ENCODE data around the gene CBFA2T2.
"Not testable (repeated sequence)": the region's sequence is repeated elsewhere in the genome, so short reads cannot be mapped to it uniquely, and the experiment has no call there.

The CBFA2T2 gene

GRCh38 chr20:33570743-33571142, 80.8 kb downstream of the CBFA2T2 start:
- no peak for DNase-seq (ENCODE audit: low read depth in 2 of 2, low spot score in 1 of 2)

DNA sequence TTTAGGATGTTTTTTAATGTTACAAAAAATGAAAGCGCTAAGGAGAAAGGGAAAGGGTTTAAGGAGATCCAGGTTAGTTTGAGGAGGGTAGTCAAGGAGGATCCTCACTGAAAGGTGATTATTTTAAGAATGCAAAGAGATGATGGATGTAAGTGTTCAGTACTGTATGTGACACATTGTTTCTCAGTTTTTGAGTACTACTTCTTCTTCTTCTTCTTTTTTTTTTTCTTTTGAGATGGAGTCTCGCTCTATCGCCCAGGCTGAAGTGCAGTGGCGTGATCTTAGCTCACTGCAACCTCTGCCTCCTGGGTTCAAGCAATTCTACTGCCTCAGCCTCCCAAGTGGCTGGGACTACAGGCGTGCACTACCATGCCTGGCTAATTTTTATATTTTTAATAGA, 83.4 kb downstream of the CBFA2T2 start:
- not testable (repeated sequence) for DNase-seq (ENCODE audit: low read depth in 2 of 2, low spot score in 1 of 2)

- no peak for DNase-seq (ENCODE audit: low read depth in 2 of 2, low spot score in 1 of 2)
These were observed 85.4 kb downstream of the CBFA2T2 start for GRCh38 chr20:33575282-33575681.

DNA sequence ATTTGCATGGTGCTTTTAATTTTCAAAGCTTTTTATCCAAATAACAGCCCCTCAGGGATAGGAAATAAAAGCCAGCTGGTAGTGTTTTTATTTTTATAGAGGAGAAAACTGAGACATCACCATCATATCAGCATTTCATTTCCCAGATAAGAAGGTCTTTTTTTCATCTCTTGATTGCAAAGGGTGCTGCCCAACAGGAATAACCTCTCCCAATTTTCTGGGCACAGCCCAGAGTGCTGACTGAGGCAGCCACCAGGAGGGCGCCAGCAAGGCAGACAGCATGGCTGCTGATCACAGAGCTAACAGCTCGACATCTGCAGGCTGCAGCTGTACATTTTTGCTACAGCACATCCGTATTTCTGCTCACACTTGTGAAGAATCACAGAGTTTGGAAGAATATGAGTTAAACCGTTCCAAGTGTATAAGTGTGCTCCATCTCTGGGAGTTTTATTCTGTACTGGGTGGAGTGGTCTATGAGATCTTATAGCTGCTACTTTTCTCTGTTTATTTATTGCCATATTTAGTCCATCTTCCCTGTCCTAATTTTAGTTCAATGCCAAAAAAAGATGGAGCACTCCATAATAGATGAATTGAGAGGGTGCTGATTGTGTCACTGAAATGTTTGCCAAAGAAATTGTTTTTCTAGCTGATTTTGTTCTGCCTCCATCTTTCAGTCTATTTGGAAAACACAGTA, 86.7 kb downstream of the CBFA2T2 start:
- no peak for DNase-seq (ENCODE audit: low read depth in 2 of 2, low spot score in 1 of 2)

GRCh38 chr20:33578510-33578909, 88.6 kb downstream of the CBFA2T2 start:
- DNase-seq (ENCODE audit: low read depth in 2 of 2, low spot score in 1 of 2): no peak

DNA sequence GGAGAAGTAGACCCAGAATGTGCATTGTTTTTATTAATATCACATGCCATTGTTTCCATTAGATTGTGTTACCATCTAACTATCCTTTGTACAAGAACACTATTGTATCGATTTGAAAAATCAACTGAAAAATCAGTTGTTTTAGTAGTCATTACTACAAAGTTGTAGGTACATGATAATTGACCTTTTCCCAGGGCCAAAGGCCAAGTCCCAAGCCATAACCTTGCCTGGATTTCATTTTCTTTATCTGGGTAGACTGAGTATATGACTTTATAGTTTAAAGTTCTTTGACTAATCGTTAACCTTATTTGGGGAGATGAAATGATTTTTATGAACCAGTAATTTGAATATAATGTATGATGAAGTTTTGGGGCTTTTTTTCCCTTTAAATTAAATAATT, 93.2 kb downstream of the CBFA2T2 start:
- no peak for DNase-seq (ENCODE audit: low read depth in 2 of 2, low spot score in 1 of 2)

DNA sequence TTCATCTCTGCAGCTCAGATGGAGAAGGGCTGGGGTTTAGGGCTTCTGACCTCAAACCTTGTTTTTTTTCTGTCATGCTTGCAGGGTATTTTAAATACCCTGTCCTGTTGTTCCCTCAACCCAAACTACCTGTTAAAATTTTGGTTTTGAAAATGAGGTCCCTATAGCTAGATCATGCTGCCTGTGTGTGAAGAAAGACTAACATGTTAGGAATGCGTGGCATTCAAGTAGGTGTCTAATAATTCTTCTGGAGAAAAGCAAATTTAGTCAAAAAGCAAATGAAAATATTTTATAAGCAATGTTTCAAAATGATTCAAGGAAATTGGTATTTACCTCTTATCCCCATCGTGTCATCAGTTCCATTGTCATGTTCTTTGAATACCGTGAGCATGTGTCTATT, 95.1 kb downstream of the CBFA2T2 start:
- DNase-seq (ENCODE audit: low read depth in 2 of 2, low spot score in 1 of 2): no peak

DNA sequence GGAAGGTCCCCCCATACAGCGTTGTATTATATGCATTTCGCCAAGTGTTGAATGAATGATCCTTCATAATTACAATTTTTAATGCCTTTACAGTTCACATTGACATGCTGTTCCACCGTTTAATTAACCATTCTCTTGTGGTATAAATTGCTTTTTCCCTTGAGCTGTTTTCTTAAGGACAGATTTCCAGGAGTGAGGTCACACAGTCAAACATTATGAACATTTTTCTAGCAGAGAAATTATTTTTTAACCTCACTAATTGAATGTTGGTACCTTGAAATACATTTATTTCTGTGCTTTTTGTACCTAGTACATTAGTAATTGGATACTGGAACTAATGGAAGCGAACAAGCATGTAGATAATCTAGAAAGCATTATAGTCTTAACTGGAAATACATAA, 95.5 kb downstream of the CBFA2T2 start:
- DNase-seq (ENCODE audit: low read depth in 2 of 2, low spot score in 1 of 2): no peak

- no peak for DNase-seq (ENCODE audit: low read depth in 2 of 2, low spot score in 1 of 2)
These were observed 99.2 kb downstream of the CBFA2T2 start for GRCh38 chr20:33589059-33589458.

GRCh38 chr20:33591901-33592300, 102.0 kb downstream of the CBFA2T2 start:
- DNase-seq (ENCODE audit: low read depth in 2 of 2, low spot score in 1 of 2): peak; percentile 9 to 30

- DNase-seq (ENCODE audit: low read depth in 2 of 2, low spot score in 1 of 2): no peak
These were observed 104.8 kb downstream of the CBFA2T2 start for GRCh38 chr20:33594743-33595142.

- no peak for DNase-seq (ENCODE audit: low read depth in 2 of 2, low spot score in 1 of 2)
These were observed 110.5 kb downstream of the CBFA2T2 start for GRCh38 chr20:33600414-33600813.

DNA sequence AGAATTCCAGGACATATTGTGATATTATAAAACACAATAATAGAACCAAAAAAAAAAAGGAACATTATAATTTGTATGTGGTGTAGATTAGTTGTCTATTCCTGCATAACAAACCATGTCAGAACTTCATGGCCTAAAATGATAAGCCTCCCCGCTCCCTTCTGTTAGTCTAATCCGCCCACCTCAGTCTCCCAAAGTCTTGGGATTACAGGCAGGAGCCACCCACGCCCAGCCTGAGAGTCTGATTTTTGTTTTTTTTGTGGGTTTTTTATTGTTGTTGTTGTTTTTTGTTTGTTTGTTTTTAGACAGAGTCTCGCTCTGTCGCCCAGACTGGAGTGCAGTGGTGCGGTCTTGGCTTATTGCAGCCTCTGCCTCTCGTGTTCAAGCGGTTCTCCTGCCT, 111.1 kb downstream of the CBFA2T2 start:
- DNase-seq (ENCODE audit: low read depth in 2 of 2, low spot score in 1 of 2): no peak

DNA sequence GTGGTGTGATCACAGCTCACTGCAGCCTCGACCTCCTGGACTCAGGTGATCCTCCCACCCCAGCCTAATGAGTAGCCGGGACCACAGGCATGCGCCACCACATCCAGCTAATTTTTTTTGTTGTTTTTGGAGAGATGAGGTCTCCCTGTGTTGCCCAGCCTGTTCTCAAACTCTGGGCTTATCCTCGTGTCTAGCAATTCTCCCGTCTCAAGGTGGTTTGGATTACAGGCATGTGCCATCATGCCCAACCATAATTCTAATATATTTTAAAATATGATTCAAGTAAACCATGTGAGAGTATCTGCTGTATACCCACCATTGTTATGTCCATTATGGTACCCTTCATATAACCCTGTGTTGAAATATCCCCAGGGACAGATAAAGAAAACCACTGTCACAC, 112.0 kb downstream of the CBFA2T2 start:
- no peak for DNase-seq (ENCODE audit: low read depth in 2 of 2, low spot score in 1 of 2)

DNA sequence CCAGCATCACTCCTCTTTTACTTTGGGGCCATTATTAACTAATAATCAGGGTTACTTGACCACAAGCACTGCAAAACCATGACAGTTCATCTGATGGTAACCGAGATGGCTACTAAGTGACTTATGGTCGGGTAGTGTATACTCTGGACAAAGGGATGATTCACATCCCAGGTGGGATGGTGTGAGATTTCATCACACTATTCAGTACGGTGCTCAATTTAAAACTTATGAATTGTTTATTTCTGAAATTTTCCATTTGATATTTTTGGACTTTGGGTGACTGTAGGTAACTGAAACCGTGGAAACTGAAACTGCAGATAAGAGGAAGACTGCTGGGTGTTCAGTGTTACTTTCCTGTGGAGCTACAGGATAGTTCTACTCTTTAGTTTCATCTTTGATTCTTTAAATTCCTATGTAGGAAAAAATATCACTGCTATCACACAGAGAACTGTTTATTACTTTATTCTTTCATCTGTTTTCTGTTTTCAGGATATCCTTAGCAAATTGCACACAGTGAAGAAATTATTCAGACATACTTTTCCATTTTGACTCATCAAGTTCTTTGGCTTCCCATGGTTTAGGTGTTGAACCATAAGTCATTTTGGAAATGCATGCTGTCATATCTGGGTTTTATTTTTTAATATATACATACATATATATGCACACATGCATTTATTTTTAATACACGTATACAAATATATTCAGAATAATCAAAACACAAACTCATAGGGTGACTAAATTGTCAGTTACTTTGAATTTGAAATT, 113.1 kb downstream of the CBFA2T2 start:
- no peak for DNase-seq (ENCODE audit: low read depth in 2 of 2, low spot score in 1 of 2)

- DNase-seq (ENCODE audit: low read depth in 2 of 2, low spot score in 1 of 2): no peak
These were observed 114.4 kb downstream of the CBFA2T2 start for GRCh38 chr20:33604084-33604990.

DNA sequence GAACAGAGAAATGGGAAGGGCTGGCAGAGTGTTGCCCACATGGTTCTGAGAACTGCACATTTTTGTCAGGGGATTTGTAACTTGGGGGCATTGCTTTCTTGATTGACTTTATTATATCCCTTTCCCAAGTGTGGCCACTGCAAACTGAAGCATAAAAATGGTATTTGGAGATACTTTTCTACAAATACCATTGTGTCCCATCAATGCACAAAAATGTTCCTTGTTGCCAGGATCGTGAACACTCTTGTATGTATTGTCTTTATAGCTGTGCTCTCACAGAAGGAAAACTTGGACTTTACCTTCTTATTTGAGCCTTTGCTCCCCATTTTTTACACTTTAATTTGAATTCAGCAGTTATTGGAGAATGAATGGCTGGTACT, 115.1 kb downstream of the CBFA2T2 start:
- no peak for DNase-seq (ENCODE audit: low read depth in 2 of 2, low spot score in 1 of 2)

DNA sequence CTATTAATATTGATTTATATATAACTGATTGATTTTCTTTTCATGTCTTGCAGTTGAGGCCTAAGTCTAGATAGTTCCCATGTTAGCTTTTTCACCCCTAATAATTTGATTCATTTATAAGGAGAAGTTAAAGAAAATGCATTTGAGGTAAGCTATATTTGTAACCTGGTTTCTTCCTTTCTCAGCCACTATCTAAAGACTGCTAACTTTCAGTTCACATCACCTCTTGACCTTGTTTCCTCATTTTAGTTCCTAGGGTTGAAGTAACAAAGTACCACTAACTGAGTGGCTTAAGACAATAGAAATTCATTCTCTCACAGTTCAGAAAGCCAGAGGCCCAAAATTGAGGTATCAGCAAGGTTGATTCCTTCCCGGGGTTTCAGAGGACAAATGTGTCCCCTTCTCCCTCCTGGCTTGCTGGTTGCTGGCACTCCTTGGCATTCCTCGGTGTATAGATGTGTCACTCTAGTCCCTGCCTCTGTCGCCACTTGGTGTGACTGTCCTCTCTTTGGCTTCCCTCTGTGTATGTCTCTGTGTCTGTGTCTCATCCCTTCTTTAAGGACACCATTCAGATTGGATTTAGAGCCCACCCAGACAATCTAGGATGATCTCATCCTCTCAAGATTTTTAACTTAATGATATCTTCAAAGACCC, 116.3 kb downstream of the CBFA2T2 start:
- no peak for DNase-seq (ENCODE audit: low read depth in 2 of 2, low spot score in 1 of 2)

- no peak for DNase-seq (ENCODE audit: low read depth in 2 of 2, low spot score in 1 of 2)
These were observed 119.6 kb downstream of the CBFA2T2 start for GRCh38 chr20:33609504-33609903.

GRCh38 chr20:33611106-33611505, 121.2 kb downstream of the CBFA2T2 start:
- no peak for DNase-seq (ENCODE audit: low read depth in 2 of 2, low spot score in 1 of 2)

DNA sequence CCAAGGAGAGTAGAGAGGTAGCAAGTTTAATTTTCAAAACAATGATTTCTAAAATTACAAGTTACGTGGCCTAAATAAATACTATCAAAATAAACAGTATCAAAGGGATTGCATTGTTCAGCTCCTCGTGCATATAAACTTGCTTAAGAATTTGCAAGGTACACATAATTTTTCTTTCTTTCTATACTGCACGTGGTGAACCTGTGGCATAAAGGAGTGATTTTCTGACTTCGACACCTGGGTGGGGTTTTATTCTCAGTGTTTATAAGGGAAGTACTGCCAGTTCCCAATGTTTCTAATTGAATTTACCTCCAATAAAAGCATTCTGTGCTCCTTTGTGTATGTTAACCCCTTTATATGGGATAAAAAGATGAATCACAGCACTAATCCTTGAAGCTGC, 122.1 kb downstream of the CBFA2T2 start:
- no peak for DNase-seq (ENCODE audit: low read depth in 2 of 2, low spot score in 1 of 2)

Measured in stimulated activated CD8-positive, alpha-beta memory T cell treated with anti-CD3 and anti-CD28 coated beads, Interleukin-4, amount 100 ng/mL, for 4 hours (primary cell).